Testis (tissue), 2 donors: ENCODE measurements around the gene DELE1.

ENCODE experiments used
- POLR2A ChIP-seq: fragments of 450-650 bp; IDR thresholded peaks from one replicate; pipeline ENCODE4 v1.6.1; 2017; ENCODE audit warnings: antibody characterized with exemption, mild to moderate bottlenecking, moderate library complexity
- TF ChIP-seq, protein P1 (sequence below), 3 experiments: fragments of 450-650 bp in 2 of 3; fragments of 200-600 bp in 1 of 3; sonication (generic) in 1 of 3; IDR thresholded peaks; one replicate each; pipeline ENCODE4 v1.5.1; 2016 to 2019; ENCODE audit warnings: antibody characterized with exemption in 3 of 3, mild to moderate bottlenecking in 2 of 3, moderate library complexity in 1 of 3

DNA sequence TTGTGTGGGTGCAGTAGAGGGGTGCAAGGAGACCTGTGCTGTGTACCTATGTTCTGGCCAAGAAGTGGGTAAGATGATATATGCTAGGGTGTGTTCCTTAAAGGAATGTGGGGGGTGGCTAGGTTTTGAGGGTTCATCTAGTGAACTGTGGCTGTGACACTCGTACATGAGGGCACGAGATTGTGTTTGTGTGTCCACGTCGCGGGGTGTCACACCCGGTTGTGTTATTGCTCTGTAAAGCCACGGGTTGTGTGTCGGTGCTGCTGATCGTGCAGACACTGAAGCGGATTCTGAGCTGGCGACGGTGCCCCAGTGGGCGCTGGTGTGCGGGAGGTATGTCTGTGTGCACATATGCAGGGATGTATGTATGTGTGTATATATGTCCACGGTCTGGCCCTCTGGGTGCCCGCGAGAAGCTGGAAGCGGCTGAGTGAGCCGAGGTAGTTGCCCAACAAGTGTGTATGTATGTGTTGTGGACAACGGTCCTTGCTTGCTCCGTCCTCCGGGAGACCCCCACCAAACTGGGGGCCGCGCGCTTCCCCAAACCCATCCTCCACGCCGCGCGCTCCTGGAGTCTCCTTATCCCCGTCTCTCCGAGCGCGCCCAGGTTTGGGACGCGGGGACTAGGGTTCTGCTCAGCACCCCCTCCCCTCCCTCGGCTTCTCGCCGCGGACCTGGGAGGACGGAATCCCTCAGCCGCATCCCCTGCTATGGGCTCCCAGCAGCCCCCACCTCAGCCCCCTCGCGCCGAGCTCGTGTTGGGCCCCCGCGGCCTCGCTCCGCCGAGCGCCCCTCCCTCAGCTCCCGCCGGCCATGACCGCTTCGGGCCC, 46.1 kb upstream of the DELE1 start:
- TF ChIP-seq, protein P1, sequence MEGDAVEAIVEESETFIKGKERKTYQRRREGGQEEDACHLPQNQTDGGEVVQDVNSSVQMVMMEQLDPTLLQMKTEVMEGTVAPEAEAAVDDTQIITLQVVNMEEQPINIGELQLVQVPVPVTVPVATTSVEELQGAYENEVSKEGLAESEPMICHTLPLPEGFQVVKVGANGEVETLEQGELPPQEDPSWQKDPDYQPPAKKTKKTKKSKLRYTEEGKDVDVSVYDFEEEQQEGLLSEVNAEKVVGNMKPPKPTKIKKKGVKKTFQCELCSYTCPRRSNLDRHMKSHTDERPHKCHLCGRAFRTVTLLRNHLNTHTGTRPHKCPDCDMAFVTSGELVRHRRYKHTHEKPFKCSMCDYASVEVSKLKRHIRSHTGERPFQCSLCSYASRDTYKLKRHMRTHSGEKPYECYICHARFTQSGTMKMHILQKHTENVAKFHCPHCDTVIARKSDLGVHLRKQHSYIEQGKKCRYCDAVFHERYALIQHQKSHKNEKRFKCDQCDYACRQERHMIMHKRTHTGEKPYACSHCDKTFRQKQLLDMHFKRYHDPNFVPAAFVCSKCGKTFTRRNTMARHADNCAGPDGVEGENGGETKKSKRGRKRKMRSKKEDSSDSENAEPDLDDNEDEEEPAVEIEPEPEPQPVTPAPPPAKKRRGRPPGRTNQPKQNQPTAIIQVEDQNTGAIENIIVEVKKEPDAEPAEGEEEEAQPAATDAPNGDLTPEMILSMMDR (IDR thresholded peaks at IDR 0.05), result no peak
- TF ChIP-seq POLR2A, result no peak
